Esophagus squamous epithelium (tissue), 4 donors: ENCODE data around the gene RAN.

Source experiments
- POLR2A ChIP-seq, 4 donors: fragments of 450-650 bp; IDR thresholded peaks; one replicate each; pipeline ENCODE4 v1.6.1; 2017; ENCODE audit warnings: antibody characterized with exemption in 4 of 4, mild to moderate bottlenecking in 4 of 4, moderate library complexity in 3 of 4
- TF ChIP-seq, protein P1 (sequence below), 6 experiments: fragments of 450-650 bp in 4 of 6; fragments of 200-600 bp in 2 of 6; sonication (generic) in 2 of 6; IDR thresholded peaks; one replicate each; pipeline ENCODE4 v1.5.1; 2016 to 2019; ENCODE audit warnings: antibody characterized with exemption in 6 of 6, mild to moderate bottlenecking in 4 of 6, moderate library complexity in 4 of 6

DNA sequence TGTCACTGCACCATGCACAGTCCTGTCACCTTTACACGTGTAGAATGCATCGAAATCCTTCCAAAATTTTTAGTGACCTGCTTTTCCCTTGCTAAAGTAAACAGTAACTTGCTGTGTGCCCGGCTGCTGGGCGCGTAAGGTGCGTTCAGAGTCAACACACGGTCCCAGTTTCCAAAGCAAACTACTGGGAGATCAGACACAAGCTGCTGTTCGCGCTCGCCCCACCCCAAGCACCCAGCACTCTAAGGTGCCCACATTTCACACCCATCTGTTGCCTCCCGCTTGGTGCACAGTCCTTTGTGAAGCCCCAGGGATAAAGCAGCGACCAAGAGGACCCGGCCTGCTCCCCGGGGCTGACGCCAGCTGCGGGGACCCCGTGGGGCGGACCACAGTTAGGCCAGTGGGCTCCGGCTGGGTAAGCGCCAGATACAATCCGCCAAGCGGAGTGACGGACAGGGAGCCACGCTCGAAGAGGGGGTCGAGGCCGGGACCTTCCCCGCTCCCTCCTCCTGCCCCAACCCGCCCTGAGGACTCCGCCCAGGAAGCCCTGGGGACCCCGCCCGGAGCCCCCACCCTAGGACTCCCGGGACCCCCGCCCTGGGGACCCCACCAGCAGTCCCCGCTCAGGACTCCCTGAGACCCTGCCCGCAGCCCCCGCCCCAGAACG, 33.4 kb upstream of the RAN start:
- TF ChIP-seq, protein P1, sequence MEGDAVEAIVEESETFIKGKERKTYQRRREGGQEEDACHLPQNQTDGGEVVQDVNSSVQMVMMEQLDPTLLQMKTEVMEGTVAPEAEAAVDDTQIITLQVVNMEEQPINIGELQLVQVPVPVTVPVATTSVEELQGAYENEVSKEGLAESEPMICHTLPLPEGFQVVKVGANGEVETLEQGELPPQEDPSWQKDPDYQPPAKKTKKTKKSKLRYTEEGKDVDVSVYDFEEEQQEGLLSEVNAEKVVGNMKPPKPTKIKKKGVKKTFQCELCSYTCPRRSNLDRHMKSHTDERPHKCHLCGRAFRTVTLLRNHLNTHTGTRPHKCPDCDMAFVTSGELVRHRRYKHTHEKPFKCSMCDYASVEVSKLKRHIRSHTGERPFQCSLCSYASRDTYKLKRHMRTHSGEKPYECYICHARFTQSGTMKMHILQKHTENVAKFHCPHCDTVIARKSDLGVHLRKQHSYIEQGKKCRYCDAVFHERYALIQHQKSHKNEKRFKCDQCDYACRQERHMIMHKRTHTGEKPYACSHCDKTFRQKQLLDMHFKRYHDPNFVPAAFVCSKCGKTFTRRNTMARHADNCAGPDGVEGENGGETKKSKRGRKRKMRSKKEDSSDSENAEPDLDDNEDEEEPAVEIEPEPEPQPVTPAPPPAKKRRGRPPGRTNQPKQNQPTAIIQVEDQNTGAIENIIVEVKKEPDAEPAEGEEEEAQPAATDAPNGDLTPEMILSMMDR (IDR thresholded peaks at IDR 0.05) = no peak
- no peak for TF ChIP-seq POLR2A (IDR thresholded peaks at IDR 0.05)
